A549 (cell line): Measurements from ENCODE around the gene TES. TPM values are rescaled to one million over a fixed set of nuclear protein-coding genes. Genes with fewer than 3 reads are reported as not detected.

ENCODE experiments used
- ATAC-seq, 2 experiments: fragments of 200-7000 bp in 1 of 2; fragments of >200 bp in 1 of 2; cut with Nextera tagmentation in 1 of 2; cut with Tn5 transposase in 1 of 2; 3 replicates each; pipeline versions ENCODE4 v1.8.0 to v1.9.1; 2018 to 2020; ENCODE audit warnings: mild to moderate bottlenecking in 1 of 2, moderate library complexity in 1 of 2
- CTCF ChIA-PET: fragments of 300-600 bp; sonication (Branson Sonifier 250); formaldehyde crosslinking; extraction: SDS; loops from one replicate; lab custom pipeline; 2021; ENCODE audit warnings: antibody characterized with exemption, inconsistent platforms; lab: Yijun Ruan, JAX
- POLR2A ChIA-PET: fragments of 350-600 bp; formaldehyde crosslinking; extraction: SDS; loops from one replicate; lab custom pipeline; 2021; ENCODE audit warnings: antibody characterized with exemption, inconsistent platforms; lab: Yijun Ruan, JAX
- DNase-seq, 2 experiments: peaks; one replicate each; pipeline versions ENCODE4 v3.0.0 to v3.0.0-alpha.2; 2011 to 2016; ENCODE audit warnings: low read depth in 1 of 2, low spot score in 1 of 2
- FAIRE-seq: peaks from 2 replicates; lab custom pipeline; 2011; peaks lifted over from hg19 to GRCh38; lab: Jason Lieb, UNC
- H3K27ac ChIP-seq, 2 experiments: fragments of >200 bp; sonication (Bioruptor Twin); formaldehyde crosslinking; 3 replicates each; pipeline ENCODE4 v1.5.1; 2016 to 2017
- H3K4me1 ChIP-seq: fragments of >200 bp; sonication (Bioruptor Twin); formaldehyde crosslinking; 3 replicates; pipeline ENCODE4 v1.6.1; 2016
- H3K4me2 ChIP-seq: fragments of >200 bp; sonication (Bioruptor Twin); formaldehyde crosslinking; 3 replicates; pipeline ENCODE4 v1.6.1; 2016
- H3K4me3 ChIP-seq: fragments of >200 bp; sonication (Bioruptor Twin); formaldehyde crosslinking; 3 replicates; pipeline ENCODE4 v1.5.1; 2016
- H3K9me3 ChIP-seq: fragments of >200 bp; sonication (Bioruptor Twin); formaldehyde crosslinking; 3 replicates; pipeline ENCODE4 v1.6.1; 2016
- BHLHE40 ChIP-seq: IDR thresholded peaks from 2 replicates; pipeline ENCODE4 v1.6.1; 2012; ENCODE audit warnings: low read depth, low read length, inconsistent platforms
- CBX8 ChIP-seq: fragments of 200-600 bp; sonication (generic); IDR thresholded peaks from 2 replicates; pipeline ENCODE4 v1.6.1; 2016
- CEBPB ChIP-seq, 2 experiments: fragments of >200 bp in 1 of 2; sonication (Bioruptor Twin) in 1 of 2; formaldehyde crosslinking in 1 of 2; IDR thresholded peaks; 2 replicates each; pipeline ENCODE4 v1.6.1; 2012 to 2016
- EHF ChIP-seq: fragments of 250-450 bp; sonication (Bioruptor Pico); IDR thresholded peaks from 2 replicates; pipeline ENCODE4 v1.5.0; 2020; ENCODE audit warnings: mild to moderate bottlenecking
- ESRRA ChIP-seq: fragments of 150-350 bp; IDR thresholded peaks from 2 replicates; pipeline ENCODE4 v1.6.1; 2014; ENCODE audit warnings: mild to moderate bottlenecking, low read length, borderline replicate concordance
- FOSB ChIP-seq: fragments of 250-450 bp; sonication (Bioruptor Pico); IDR thresholded peaks from 2 replicates; pipeline ENCODE4 v1.5.0; 2020; ENCODE audit warnings: mild to moderate bottlenecking, moderate library complexity
- FOSL2 ChIP-seq, 2 experiments: fragments of 450-650 bp in 1 of 2; fragments of >200 bp in 1 of 2; sonication (Bioruptor Twin) in 1 of 2; formaldehyde crosslinking; IDR thresholded peaks; 2 replicates each; pipeline versions ENCODE4 v1.5.0 to v1.6.1; 2016 to 2020; ENCODE audit warnings: mild to moderate bottlenecking in 1 of 2, moderate library complexity in 1 of 2
- HDAC2 ChIP-seq: fragments of 200-600 bp; sonication (generic); IDR thresholded peaks from 2 replicates; pipeline ENCODE4 v1.6.1; 2016
- HOXB13 ChIP-seq: fragments of 250-450 bp; sonication (Bioruptor Pico); IDR thresholded peaks from 2 replicates; pipeline ENCODE4 v1.5.0; 2020; ENCODE audit warnings: low read depth, mild to moderate bottlenecking, moderate library complexity
- JUN ChIP-seq, 2 experiments: fragments of >200 bp; sonication (Bioruptor Twin); formaldehyde crosslinking; IDR thresholded peaks; 2 replicates in 1 of 2; 3 replicates in 1 of 2; pipeline ENCODE4 v1.6.1; 2016 to 2017
- KDM1A ChIP-seq: fragments of 200-600 bp; sonication (generic); IDR thresholded peaks from 2 replicates; pipeline ENCODE4 v1.6.1; 2016; ENCODE audit warnings: low read depth, mild to moderate bottlenecking
- KDM5A ChIP-seq: fragments of 200-600 bp; sonication (generic); IDR thresholded peaks from 2 replicates; pipeline ENCODE4 v1.6.1; 2016; ENCODE audit warnings: antibody characterized with exemption, mild to moderate bottlenecking
- MAFK ChIP-seq: fragments of 450-650 bp; IDR thresholded peaks from 2 replicates; pipeline ENCODE4 v1.6.1; 2014; ENCODE audit not compliant: partially characterized antibody
- MAZ ChIP-seq: fragments of 150-350 bp; IDR thresholded peaks from 2 replicates; pipeline ENCODE4 v1.6.1; 2014; ENCODE audit warnings: antibody characterized with exemption, low read depth, low read length, borderline replicate concordance
- NR3C1 ChIP-seq: fragments of >200 bp; sonication (Bioruptor Twin); formaldehyde crosslinking; IDR thresholded peaks from 3 replicates; pipeline ENCODE4 v1.6.1; 2017
- RARB ChIP-seq: fragments of 250-450 bp; sonication (Bioruptor Pico); IDR thresholded peaks from 2 replicates; pipeline ENCODE4 v1.8.0; 2021; ENCODE audit warnings: mild to moderate bottlenecking, moderate library complexity
- RCOR1 ChIP-seq: fragments of 150-350 bp; IDR thresholded peaks from 2 replicates; pipeline ENCODE4 v1.6.1; 2014; ENCODE audit warnings: antibody characterized with exemption, low read length, low read depth
- RNF2 ChIP-seq: fragments of 200-600 bp; sonication (generic); IDR thresholded peaks from 2 replicates; pipeline ENCODE4 v1.6.1; 2016; ENCODE audit warnings: low read depth, mild to moderate bottlenecking, antibody characterized with exemption, moderate library complexity, borderline replicate concordance
- SREBF2 ChIP-seq: fragments of 450-650 bp; IDR thresholded peaks from 2 replicates; pipeline ENCODE4 v1.6.1; 2014; ENCODE audit warnings: mild to moderate bottlenecking, moderate library complexity
- TP53 ChIP-seq: fragments of 250-450 bp; sonication (Bioruptor Pico); IDR thresholded peaks from 2 replicates; pipeline ENCODE4 v1.5.0; 2021; ENCODE audit warnings: mild to moderate bottlenecking, moderate library complexity
- WGBS: methylation state at CpG from one replicate; pipeline ENCODE4 v1.1.6; 2017; ENCODE audit errors: missing lambda C conversion rate; 5-methylcytosine and 5-hydroxymethylcytosine counted together
- polyA plus RNA-seq, 4 experiments: library from polyadenylated mRNA; depleted of rRNA in 3 of 4; stranded (reverse); fragments of >200 nt; fragmentation: RNase III in 1 of 4; extraction: RNeasy Plus Mini Kit Qiagen cat#74134 plus additional on column Dnase treatment in 1 of 4; gene quantifications; 2 replicates in 3 of 4; 3 replicates in 1 of 4; pipeline ENCODE4 v1.2.3, GENCODE V29; 2011 to 2017
- TF ChIP-seq, protein P1 (sequence below): IDR thresholded peaks from 2 replicates; pipeline ENCODE4 v1.6.1; 2012
- TF ChIP-seq, protein P2 (sequence below): fragments of >200 bp; sonication (Bioruptor Twin); formaldehyde crosslinking; IDR thresholded peaks from 2 replicates; pipeline ENCODE4 v1.6.1; 2016
- TF ChIP-seq, protein P3 (sequence below): fragments of >200 bp; sonication (Bioruptor Twin); formaldehyde crosslinking; IDR thresholded peaks from 3 replicates; pipeline ENCODE4 v1.5.1; 2016
- TF ChIP-seq, protein P4 (sequence below): fragments of 150-350 bp; IDR thresholded peaks from 2 replicates; pipeline ENCODE4 v1.6.1; 2014; ENCODE audit warnings: low read depth, mild to moderate bottlenecking, low read length
- TF ChIP-seq, protein P5 (sequence below): IDR thresholded peaks from 2 replicates; pipeline ENCODE4 v1.6.1; 2012; ENCODE audit warnings: low read depth, borderline replicate concordance

The TES gene
- polyA plus RNA-seq, 2 of the 4 experiments (the other 2 are of a cell fraction) = 45.9 to 134 TPM

DNA sequence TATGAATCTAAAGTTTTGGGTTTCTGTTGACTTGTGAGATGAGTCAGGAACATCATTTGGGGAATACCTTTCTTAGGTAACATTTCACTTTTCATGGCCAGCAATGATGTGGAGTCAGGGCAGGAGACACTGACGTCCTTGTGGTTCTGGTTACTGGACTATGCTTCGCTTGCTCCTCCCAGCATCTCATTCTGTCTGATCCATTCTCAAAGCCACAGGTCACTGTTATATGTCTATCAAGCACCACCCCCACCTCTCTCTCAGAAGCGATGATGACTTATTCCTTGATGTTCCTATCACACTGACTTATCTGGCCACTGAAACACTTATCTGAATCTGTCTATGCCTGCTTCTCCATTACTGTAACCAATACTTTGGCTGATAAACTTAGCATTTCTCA lies 51.6 kb downstream of the TES start:
- CTCF ChIA-PET = no interaction called here

DNA sequence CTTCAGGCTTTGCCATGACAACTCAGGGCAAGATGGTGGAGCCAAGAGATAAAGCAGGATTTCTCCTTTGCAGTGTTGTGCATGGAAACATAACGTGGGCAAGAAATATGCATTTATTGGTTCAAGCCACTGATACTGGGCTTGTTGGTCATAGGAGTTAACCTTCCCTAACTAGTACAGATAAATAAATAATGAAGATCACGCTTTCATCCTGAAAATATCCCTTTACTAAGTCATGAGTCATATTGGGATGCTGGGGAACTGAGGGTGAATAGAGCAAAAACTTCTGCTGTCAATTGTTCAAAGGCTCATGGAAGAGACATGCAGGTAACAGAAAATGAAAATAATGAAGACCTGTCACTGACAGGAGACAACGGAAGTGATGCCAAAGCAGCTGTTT lies 55.5 kb downstream of the TES start:
- CTCF ChIA-PET = interaction anchor here (0.9 to 3.5 kb wide), 2 partner anchors 47 to 260 kb away, joined by 3 to 12 read pairs; no protein-coding TSS in a partner anchor
- H3K4me2 ChIP-seq = no peak overlapping the region

More for the DNA sequence above, 51.6 kb downstream of the TES start:
- ATAC-seq = peak; percentile 41; a peak in 3 of 6 replicates
- Histone ChIP-seq H3K4me2 (no peak overlapping the region), H3K9me3 (no peaks in the 10 kb centered on the region), H3K4me3 (no peak overlapping the region), H3K27ac (peak overlapping the region; percentile 73 to 88; a peak in 5 of 6 replicates), H3K4me1 (peaks cover 38% of the 10 kb centered on the region)
- no peak for FAIRE-seq
- WGBS = 70% methylated on average over 3 of the region's 3 CpGs
- peak in 1 of 2 experiments; percentile 25 for DNase-seq
- TF ChIP-seq HOXB13 (CRISPR knock-in tag) (no peak), MAZ (no peak), RNF2 (no peak), HDAC2 (no peak), FOSB (CRISPR knock-in tag) (no peak), JUN (IDR thresholded peaks at IDR 0.05) (no peak), ESRRA (no peak)
- TF ChIP-seq, protein P1, sequence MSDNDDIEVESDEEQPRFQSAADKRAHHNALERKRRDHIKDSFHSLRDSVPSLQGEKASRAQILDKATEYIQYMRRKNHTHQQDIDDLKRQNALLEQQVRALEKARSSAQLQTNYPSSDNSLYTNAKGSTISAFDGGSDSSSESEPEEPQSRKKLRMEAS = no peak
- POLR2A ChIA-PET = no interaction called here

DNA sequence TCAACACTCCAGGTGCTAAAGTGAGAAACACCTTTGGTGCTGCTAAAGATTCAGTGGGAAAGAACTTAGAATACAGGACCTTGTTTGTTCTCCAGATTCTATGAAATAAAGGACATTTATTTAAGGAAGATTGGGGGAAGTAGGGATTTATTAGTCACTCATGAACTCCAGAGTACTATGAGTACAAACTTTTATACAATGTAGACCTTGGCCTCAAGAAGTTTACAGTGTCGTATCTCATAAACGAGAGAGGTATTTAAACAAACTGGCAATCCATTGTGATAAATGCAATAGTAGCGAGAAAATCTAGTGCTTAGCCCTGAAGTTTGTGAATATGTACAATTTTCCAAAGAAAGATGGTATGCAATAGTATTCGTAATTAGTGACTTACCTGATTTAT lies 59.1 kb downstream of the TES start:
- FAIRE-seq (peak; percentile 54), DNase-seq (peak in 1 of 2 experiments; percentile 39)

More for the DNA sequence above, 55.5 kb downstream of the TES start:
- FAIRE-seq (no peak), ATAC-seq (no peak), DNase-seq (no peak)
- Histone ChIP-seq H3K27ac (peak overlapping the region; percentile 11 to 55; a peak in 4 of 6 replicates), H3K4me1 (peaks cover 55% of the 10 kb centered on the region), H3K4me3 (no peak overlapping the region), H3K9me3 (no peaks in the 10 kb centered on the region)
- POLR2A ChIA-PET = no interaction called here
- WGBS = 72% methylated on average over 3 of the region's 3 CpGs
- no peak for TF ChIP-seq RCOR1
- no peak for TF ChIP-seq FOSL2 (IDR thresholded peaks at IDR 0.05)
- TF ChIP-seq FOSL2 (CRISPR knock-in tag; IDR thresholded peaks at IDR 0.05) = 0 out of 2 replicates have a peak, but pooled peaks have one; percentile 21
- no peak for TF ChIP-seq SREBF2
- no peak for TF ChIP-seq RARB (CRISPR knock-in tag)

DNA sequence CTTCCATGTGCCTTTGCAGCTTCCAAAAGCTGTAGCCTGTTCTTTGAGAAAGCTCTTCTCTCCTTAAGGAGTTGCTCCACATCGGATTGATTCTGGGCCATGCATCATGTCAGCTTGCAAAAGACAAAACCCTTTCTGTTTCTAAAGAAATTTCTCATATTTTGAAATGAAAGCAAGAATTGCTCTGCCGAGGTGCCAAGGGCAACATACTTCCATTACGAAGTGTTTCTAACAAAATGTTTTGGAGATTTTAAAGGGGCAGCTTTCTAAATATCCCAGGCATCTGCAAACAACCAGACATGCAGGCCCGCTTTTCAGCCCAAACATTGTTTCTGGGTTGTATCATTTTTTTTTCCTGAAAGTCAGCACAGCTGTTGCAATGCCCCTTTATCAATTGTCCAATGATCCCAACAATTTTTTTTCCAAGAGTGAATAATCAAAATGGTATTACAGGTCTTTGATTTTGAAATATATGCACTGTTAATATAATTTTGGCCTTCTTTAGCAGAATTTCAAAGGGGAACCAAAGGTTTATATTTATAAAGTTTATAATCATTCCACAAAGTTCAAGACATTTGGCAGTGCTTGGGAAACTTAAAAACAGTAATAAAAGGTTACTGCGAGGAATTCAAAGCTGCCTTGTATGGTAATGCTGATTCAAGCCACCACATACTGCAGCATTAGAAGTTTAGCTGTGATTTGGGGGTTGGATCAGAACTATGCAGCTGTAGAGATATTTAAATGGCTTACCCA lies 61.0 kb downstream of the TES start:
- H3K27ac ChIP-seq = peak overlapping the region; percentile 90
- H3K4me2 ChIP-seq = peak overlapping the region; percentile 82
- 5% methylated on average over 5 of the region's 5 CpGs for WGBS
- peak; percentile 44 to 51; a peak in 4 of 6 replicates for ATAC-seq
- DNase-seq = peak in 1 of 2 experiments; percentile 36
- peaks cover 78% of the 10 kb centered on the region for H3K4me1 ChIP-seq
- TF ChIP-seq, protein P2, sequence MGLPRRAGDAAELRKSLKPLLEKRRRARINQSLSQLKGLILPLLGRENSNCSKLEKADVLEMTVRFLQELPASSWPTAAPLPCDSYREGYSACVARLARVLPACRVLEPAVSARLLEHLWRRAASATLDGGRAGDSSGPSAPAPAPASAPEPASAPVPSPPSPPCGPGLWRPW = no peak
- no peak for TF ChIP-seq FOSL2 (IDR thresholded peaks at IDR 0.05)
- peak; percentile 35; the same call in 1 of the 2 replicates for TF ChIP-seq FOSL2 (CRISPR knock-in tag; IDR thresholded peaks at IDR 0.05)
- peak in 1 of 2 experiments; percentile 73; a peak in 2 of 4 replicates for TF ChIP-seq CEBPB (IDR thresholded peaks at IDR 0.05)
- TF ChIP-seq, protein P3, sequence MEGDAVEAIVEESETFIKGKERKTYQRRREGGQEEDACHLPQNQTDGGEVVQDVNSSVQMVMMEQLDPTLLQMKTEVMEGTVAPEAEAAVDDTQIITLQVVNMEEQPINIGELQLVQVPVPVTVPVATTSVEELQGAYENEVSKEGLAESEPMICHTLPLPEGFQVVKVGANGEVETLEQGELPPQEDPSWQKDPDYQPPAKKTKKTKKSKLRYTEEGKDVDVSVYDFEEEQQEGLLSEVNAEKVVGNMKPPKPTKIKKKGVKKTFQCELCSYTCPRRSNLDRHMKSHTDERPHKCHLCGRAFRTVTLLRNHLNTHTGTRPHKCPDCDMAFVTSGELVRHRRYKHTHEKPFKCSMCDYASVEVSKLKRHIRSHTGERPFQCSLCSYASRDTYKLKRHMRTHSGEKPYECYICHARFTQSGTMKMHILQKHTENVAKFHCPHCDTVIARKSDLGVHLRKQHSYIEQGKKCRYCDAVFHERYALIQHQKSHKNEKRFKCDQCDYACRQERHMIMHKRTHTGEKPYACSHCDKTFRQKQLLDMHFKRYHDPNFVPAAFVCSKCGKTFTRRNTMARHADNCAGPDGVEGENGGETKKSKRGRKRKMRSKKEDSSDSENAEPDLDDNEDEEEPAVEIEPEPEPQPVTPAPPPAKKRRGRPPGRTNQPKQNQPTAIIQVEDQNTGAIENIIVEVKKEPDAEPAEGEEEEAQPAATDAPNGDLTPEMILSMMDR = no peak
- TF ChIP-seq, protein P4, sequence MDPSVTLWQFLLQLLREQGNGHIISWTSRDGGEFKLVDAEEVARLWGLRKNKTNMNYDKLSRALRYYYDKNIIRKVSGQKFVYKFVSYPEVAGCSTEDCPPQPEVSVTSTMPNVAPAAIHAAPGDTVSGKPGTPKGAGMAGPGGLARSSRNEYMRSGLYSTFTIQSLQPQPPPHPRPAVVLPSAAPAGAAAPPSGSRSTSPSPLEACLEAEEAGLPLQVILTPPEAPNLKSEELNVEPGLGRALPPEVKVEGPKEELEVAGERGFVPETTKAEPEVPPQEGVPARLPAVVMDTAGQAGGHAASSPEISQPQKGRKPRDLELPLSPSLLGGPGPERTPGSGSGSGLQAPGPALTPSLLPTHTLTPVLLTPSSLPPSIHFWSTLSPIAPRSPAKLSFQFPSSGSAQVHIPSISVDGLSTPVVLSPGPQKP = no peak
- TF ChIP-seq, protein P5, sequence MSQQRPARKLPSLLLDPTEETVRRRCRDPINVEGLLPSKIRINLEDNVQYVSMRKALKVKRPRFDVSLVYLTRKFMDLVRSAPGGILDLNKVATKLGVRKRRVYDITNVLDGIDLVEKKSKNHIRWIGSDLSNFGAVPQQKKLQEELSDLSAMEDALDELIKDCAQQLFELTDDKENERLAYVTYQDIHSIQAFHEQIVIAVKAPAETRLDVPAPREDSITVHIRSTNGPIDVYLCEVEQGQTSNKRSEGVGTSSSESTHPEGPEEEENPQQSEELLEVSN = no peak
- TF ChIP-seq MAFK = no peak
- TF ChIP-seq KDM1A = no peak
- TF ChIP-seq, protein P1 = 0 out of 2 replicates have a peak, but pooled peaks have one; percentile 19
- no peak for TF ChIP-seq KDM5A
- TF ChIP-seq JUN (IDR thresholded peaks at IDR 0.05) = no peak
- 0 out of 2 replicates have a peak, but pooled peaks have one; percentile 43 for TF ChIP-seq HOXB13 (CRISPR knock-in tag)
- TF ChIP-seq NR3C1 = no peak
- no peak for TF ChIP-seq BHLHE40
- peaks cover 8% of the 10 kb centered on the region; the same call in 1 of the 3 replicates for H3K9me3 ChIP-seq
- FAIRE-seq = no peak
- no peak overlapping the region; the same call in 2 of the 3 replicates for H3K4me3 ChIP-seq
- ChIA-PET CTCF (interaction anchor here (0.8 to 3.9 kb wide), 9 partner anchors 12 to 314 kb away, joined by 3 to 22 read pairs (median 4); partner anchors contain the start of gene CAV2), POLR2A (interaction anchor here (0.6 to 3.5 kb wide), 17 partner anchors 12 to 255 kb away, joined by 3 to 28 read pairs (median 4); partner anchors contain the start of gene CAV2)

More for the DNA sequence above, 59.1 kb downstream of the TES start:
- 36% methylated on average over 4 of the region's 4 CpGs for WGBS
- H3K4me2 ChIP-seq = peak overlapping the region; percentile 82
- ChIA-PET CTCF (interaction anchor here (0.8 to 1.1 kb wide), 2 partner anchors 233 to 257 kb away, joined by 3 read pairs; no protein-coding TSS in a partner anchor), POLR2A (no interaction called here)
- TF ChIP-seq TP53 (CRISPR knock-in tag) (no peak), SREBF2 (no peak), EHF (CRISPR knock-in tag) (no peak), CBX8 (no peak)
- TF ChIP-seq, all 56 proteins: peak for 0
- ATAC-seq = no peak
- peaks cover 79% of the 10 kb centered on the region for H3K4me1 ChIP-seq
- H3K27ac ChIP-seq = peak overlapping the region; percentile 90
- H3K4me3 ChIP-seq = no peak overlapping the region
- no peaks in the 10 kb centered on the region for H3K9me3 ChIP-seq
